Measurements from ENCODE around the gene GPR176. TPM values are rescaled to one million over a fixed set of nuclear protein-coding genes. Genes with fewer than 3 reads are reported as not detected.

GPR176 gene
- total RNA-seq, 1 donor from 2014 or later, result 0.33 TPM

GRCh38 chr15:39854161-39854560 is 65.9 kb downstream of the GPR176 start:
- Mint-ChIP-seq H3K36me3 (ENCODE audit: low read depth) (no peaks in the 10 kb centered on the region), H3K9me3 (peaks cover 5% of the 10 kb centered on the region), H3K4me1 (no peaks in the 10 kb centered on the region), H3K4me3 (no peak overlapping the region), H3K27ac (no peak overlapping the region), H3K27me3 (peaks cover 33% of the 10 kb centered on the region)
- intact Hi-C loops (cut with micrococcal nuclease), result no loop called here
- DNase-seq, result no peak

- Mint-ChIP-seq H3K9me3 (no peaks in the 10 kb centered on the region), H3K4me1 (no peaks in the 10 kb centered on the region), H3K4me3 (no peak overlapping the region), H3K27me3 (peaks cover 41% of the 10 kb centered on the region), H3K36me3 (ENCODE audit: low read depth) (no peaks in the 10 kb centered on the region), H3K27ac (no peak overlapping the region)
- intact Hi-C loops (cut with micrococcal nuclease), result no loop called here
- DNase-seq, result no peak
Measured at GRCh38 chr15:39852250-39852649, 67.8 kb downstream of the GPR176 start.

- Mint-ChIP-seq H3K9me3 (no peaks in the 10 kb centered on the region), H3K36me3 (ENCODE audit: low read depth) (no peaks in the 10 kb centered on the region), H3K4me3 (no peak overlapping the region), H3K27me3 (peaks cover 41% of the 10 kb centered on the region), H3K27ac (no peak overlapping the region), H3K4me1 (no peaks in the 10 kb centered on the region)
- intact Hi-C loops (cut with micrococcal nuclease), result no loop called here
- DNase-seq, result no peak
Measured at GRCh38 chr15:39851500-39852092, 68.5 kb downstream of the GPR176 start.

- Mint-ChIP-seq H3K27ac (no peak overlapping the region), H3K4me3 (no peak overlapping the region), H3K4me1 (no peaks in the 10 kb centered on the region), H3K27me3 (peaks cover 41% of the 10 kb centered on the region), H3K36me3 (ENCODE audit: low read depth) (no peaks in the 10 kb centered on the region), H3K9me3 (no peaks in the 10 kb centered on the region)
- no peak for DNase-seq
- intact Hi-C loops (cut with micrococcal nuclease), result no loop called here
Measured at GRCh38 chr15:39850436-39850835, 69.6 kb downstream of the GPR176 start.

GRCh38 chr15:39846108-39846507 is 74.0 kb downstream of the GPR176 start:
- Mint-ChIP-seq H3K27ac (no peak overlapping the region), H3K36me3 (ENCODE audit: low read depth) (no peaks in the 10 kb centered on the region), H3K9me3 (no peaks in the 10 kb centered on the region), H3K4me1 (no peaks in the 10 kb centered on the region), H3K4me3 (no peak overlapping the region), H3K27me3 (peaks cover 19% of the 10 kb centered on the region)
- intact Hi-C loops (cut with micrococcal nuclease), result no loop called here
- DNase-seq, result no peak

- Mint-ChIP-seq H3K27ac (no peak overlapping the region), H3K36me3 (ENCODE audit: low read depth) (no peaks in the 10 kb centered on the region), H3K9me3 (no peaks in the 10 kb centered on the region), H3K27me3 (peaks cover 17% of the 10 kb centered on the region), H3K4me3 (no peak overlapping the region), H3K4me1 (no peaks in the 10 kb centered on the region)
- DNase-seq, result no peak
- intact Hi-C loops (cut with micrococcal nuclease), result no loop called here
Measured at GRCh38 chr15:39845582-39845981, 74.5 kb downstream of the GPR176 start.

- no peaks in the 10 kb centered on the region for H3K4me1 Mint-ChIP-seq
- H3K36me3 Mint-ChIP-seq (ENCODE audit: low read depth), result no peaks in the 10 kb centered on the region
- DNase-seq, result no peak
- no peak overlapping the region for H3K27ac Mint-ChIP-seq
- intact Hi-C loops (cut with micrococcal nuclease), result no loop called here
- H3K9me3 Mint-ChIP-seq, result no peaks in the 10 kb centered on the region
- H3K4me3 Mint-ChIP-seq, result no peak overlapping the region
- H3K27me3 Mint-ChIP-seq, result peaks cover 15% of the 10 kb centered on the region
Measured at GRCh38 chr15:39843565-39843964, 76.5 kb downstream of the GPR176 start.

GRCh38 chr15:39837454-39837853 is 82.6 kb downstream of the GPR176 start:
- DNase-seq, result no peak
- H3K4me3 Mint-ChIP-seq, result no peak overlapping the region
- H3K9me3 Mint-ChIP-seq, result peaks cover 4% of the 10 kb centered on the region
- no peak overlapping the region for H3K27ac Mint-ChIP-seq
- H3K36me3 Mint-ChIP-seq (ENCODE audit: low read depth), result no peaks in the 10 kb centered on the region
- H3K27me3 Mint-ChIP-seq, result peaks cover 36% of the 10 kb centered on the region
- H3K4me1 Mint-ChIP-seq, result no peaks in the 10 kb centered on the region
- intact Hi-C loops (cut with micrococcal nuclease), result no loop called here

GRCh38 chr15:39835550-39835949 is 84.5 kb downstream of the GPR176 start:
- H3K4me3 Mint-ChIP-seq, result no peak overlapping the region
- peaks cover 4% of the 10 kb centered on the region for H3K9me3 Mint-ChIP-seq
- H3K4me1 Mint-ChIP-seq, result no peaks in the 10 kb centered on the region
- no peak overlapping the region for H3K27ac Mint-ChIP-seq
- intact Hi-C loops (cut with micrococcal nuclease), result no loop called here
- no peak for DNase-seq
- H3K36me3 Mint-ChIP-seq (ENCODE audit: low read depth), result no peaks in the 10 kb centered on the region
- peaks cover 46% of the 10 kb centered on the region for H3K27me3 Mint-ChIP-seq

- intact Hi-C loops (cut with micrococcal nuclease), result no loop called here
- Mint-ChIP-seq H3K4me1 (no peaks in the 10 kb centered on the region), H3K27ac (no peak overlapping the region), H3K9me3 (peaks cover 4% of the 10 kb centered on the region), H3K4me3 (no peak overlapping the region), H3K36me3 (ENCODE audit: low read depth) (no peaks in the 10 kb centered on the region), H3K27me3 (peaks cover 48% of the 10 kb centered on the region)
- DNase-seq, result no peak
Measured at GRCh38 chr15:39834256-39834655, 85.8 kb downstream of the GPR176 start.

GRCh38 chr15:39833515-39833981 is 86.5 kb downstream of the GPR176 start:
- no peaks in the 10 kb centered on the region for H3K4me1 Mint-ChIP-seq
- H3K36me3 Mint-ChIP-seq (ENCODE audit: low read depth), result no peaks in the 10 kb centered on the region
- no peak overlapping the region for H3K4me3 Mint-ChIP-seq
- no peak for DNase-seq
- intact Hi-C loops (cut with micrococcal nuclease), result no loop called here
- H3K9me3 Mint-ChIP-seq, result peaks cover 4% of the 10 kb centered on the region
- peaks cover 47% of the 10 kb centered on the region for H3K27me3 Mint-ChIP-seq
- H3K27ac Mint-ChIP-seq, result no peak overlapping the region

GRCh38 chr15:39830166-39830565 is 89.9 kb downstream of the GPR176 start:
- H3K4me1 Mint-ChIP-seq, result no peaks in the 10 kb centered on the region
- peaks cover 53% of the 10 kb centered on the region for H3K27me3 Mint-ChIP-seq
- no peaks in the 10 kb centered on the region for H3K36me3 Mint-ChIP-seq (ENCODE audit: low read depth)
- no peak for DNase-seq
- no peak overlapping the region for H3K4me3 Mint-ChIP-seq
- H3K27ac Mint-ChIP-seq, result no peak overlapping the region
- intact Hi-C loops (cut with micrococcal nuclease), result no loop called here
- no peaks in the 10 kb centered on the region for H3K9me3 Mint-ChIP-seq

- no peak overlapping the region for H3K27ac Mint-ChIP-seq
Measured at GRCh38 chr15:39828374-39828931, 91.6 kb downstream of the GPR176 start.

GRCh38 chr15:39826975-39827374 is 93.1 kb downstream of the GPR176 start:
- H3K9me3 Mint-ChIP-seq, result peaks cover 6% of the 10 kb centered on the region
- H3K4me1 Mint-ChIP-seq, result no peaks in the 10 kb centered on the region

More at GRCh38 chr15:39828374-39828931, 91.6 kb downstream of the GPR176 start:
- intact Hi-C loops (cut with micrococcal nuclease), result no loop called here
- Mint-ChIP-seq H3K4me1 (no peaks in the 10 kb centered on the region), H3K4me3 (no peak overlapping the region), H3K36me3 (ENCODE audit: low read depth) (no peaks in the 10 kb centered on the region), H3K27me3 (peaks cover 46% of the 10 kb centered on the region), H3K9me3 (peaks cover 2% of the 10 kb centered on the region)
- no peak for DNase-seq

GRCh38 chr15:39823634-39824033 is 96.4 kb downstream of the GPR176 start:
- Mint-ChIP-seq H3K9me3 (peaks cover 6% of the 10 kb centered on the region), H3K27ac (no peak overlapping the region), H3K4me3 (no peak overlapping the region), H3K4me1 (no peaks in the 10 kb centered on the region), H3K36me3 (ENCODE audit: low read depth) (no peaks in the 10 kb centered on the region), H3K27me3 (peaks cover 31% of the 10 kb centered on the region)
- no peak for DNase-seq
- intact Hi-C loops (cut with micrococcal nuclease), result no loop called here

More at GRCh38 chr15:39826975-39827374, 93.1 kb downstream of the GPR176 start:
- H3K36me3 Mint-ChIP-seq (ENCODE audit: low read depth), result no peaks in the 10 kb centered on the region
- no peak overlapping the region for H3K27ac Mint-ChIP-seq
- peaks cover 44% of the 10 kb centered on the region for H3K27me3 Mint-ChIP-seq
- DNase-seq, result no peak
- no peak overlapping the region for H3K4me3 Mint-ChIP-seq
- intact Hi-C loops (cut with micrococcal nuclease), result no loop called here
